Thoracic aorta (tissue), 2 donors: Measurements from ENCODE around the gene DEGS2. TPM values are rescaled to one million over a fixed set of nuclear protein-coding genes. Genes with fewer than 3 reads are reported as not detected.

Experiments
- ATAC-seq: fragments of 150-250 bp; one replicate; pipeline ENCODE4 v1.8.0; 2017; ENCODE audit warnings: low read depth; ENCODE audit not compliant: insufficient number of reproducible peaks, low FRiP score
- DNase-seq: peaks from one replicate; pipeline ENCODE4 v3.0.0-alpha.2; 2020; ENCODE audit warnings: low spot score
- H3K27ac ChIP-seq, 2 donors: fragments of 200-600 bp; sonication (generic); 1 replicate in 1 of 2; 2 replicates in 1 of 2; pipeline ENCODE4 v1.5.1; 2016; ENCODE audit warnings: mild to moderate bottlenecking in 2 of 2, moderate library complexity in 2 of 2
- H3K27me3 ChIP-seq: fragments of 200-600 bp; sonication (generic); replicated peaks from 2 replicates; pipeline ENCODE4 v1.6.0; 2016; ENCODE audit warnings: mild to moderate bottlenecking; ENCODE audit not compliant: insufficient read depth
- H3K36me3 ChIP-seq: fragments of 200-600 bp; sonication (generic); one replicate; pipeline ENCODE4 v1.5.1; 2016
- H3K4me1 ChIP-seq, 2 donors: fragments of 200-600 bp; sonication (generic); 1 replicate in 1 of 2; 2 replicates in 1 of 2; pipeline versions ENCODE4 v1.5.1 to v1.6.0; 2016; ENCODE audit warnings: low read depth in 2 of 2, mild to moderate bottlenecking in 1 of 2; ENCODE audit not compliant: control insufficient read depth in 1 of 2
- H3K4me3 ChIP-seq: fragments of 200-600 bp; sonication (generic); 2 replicates; pipeline ENCODE4 v1.5.1; 2016; ENCODE audit warnings: mild to moderate bottlenecking
- H3K9me3 ChIP-seq: fragments of 200-600 bp; sonication (generic); 2 replicates; pipeline ENCODE4 v1.5.1; 2016
- total RNA-seq, 2 donors: library from RNA; depleted of rRNA; stranded (reverse); fragments of >200 nt; gene quantifications; one replicate each; pipeline versions ENCODE4 v1.1.0 to v1.2.3, GENCODE V29; 2016
- TF ChIP-seq, protein P1 (sequence below): fragments of 200-600 bp; sonication (generic); IDR thresholded peaks from one replicate; pipeline ENCODE4 v1.5.1; 2019; ENCODE audit warnings: antibody characterized with exemption

The DEGS2 gene
- total RNA-seq, 2 donors from 2014 or later = 0.28 TPM; not detected in 1

DNA sequence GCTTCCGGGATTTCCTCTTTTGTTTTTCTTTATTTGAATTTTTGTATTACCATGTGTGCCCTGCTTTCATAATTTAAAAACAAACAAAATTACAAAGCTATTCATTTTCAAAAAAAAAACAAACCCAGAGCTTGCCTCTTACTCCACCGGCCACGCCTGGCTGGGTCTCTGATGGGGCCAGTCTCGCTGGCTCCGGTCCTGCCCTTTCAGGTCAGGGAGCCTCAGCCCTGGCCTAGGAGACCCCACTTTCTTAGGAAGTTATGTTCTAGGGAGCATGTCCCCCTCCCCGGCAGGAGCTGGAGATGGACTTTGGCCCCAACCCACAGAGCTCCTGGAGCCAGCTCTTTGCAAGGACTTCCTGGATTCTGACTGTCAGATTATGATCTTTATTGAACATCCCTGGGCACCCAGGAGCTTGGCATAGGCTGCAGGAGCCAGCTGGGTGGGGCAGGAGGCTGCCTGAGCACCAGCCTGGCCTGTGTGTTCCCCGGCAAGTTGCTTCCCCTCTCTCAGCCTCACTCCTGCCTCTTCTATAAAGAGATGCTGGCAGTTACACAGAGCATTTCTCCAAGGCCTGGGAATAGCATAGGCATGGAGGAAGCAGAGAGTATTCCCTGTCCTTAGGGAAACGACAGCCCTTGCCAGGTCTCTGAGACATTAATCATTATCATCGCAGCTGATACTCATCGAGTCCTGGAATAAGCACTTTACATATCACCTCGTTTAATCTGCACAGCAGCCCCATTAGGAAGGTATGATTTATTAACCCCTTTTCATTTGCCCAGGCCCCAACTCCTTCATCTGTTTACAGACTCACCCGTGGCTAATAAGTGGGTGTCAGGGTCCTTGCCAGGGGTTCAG, 3.5 kb downstream of the DEGS2 start:
- H3K27ac ChIP-seq = no peak overlapping the region
- no peak overlapping the region for H3K4me3 ChIP-seq
- TF ChIP-seq, protein P1, sequence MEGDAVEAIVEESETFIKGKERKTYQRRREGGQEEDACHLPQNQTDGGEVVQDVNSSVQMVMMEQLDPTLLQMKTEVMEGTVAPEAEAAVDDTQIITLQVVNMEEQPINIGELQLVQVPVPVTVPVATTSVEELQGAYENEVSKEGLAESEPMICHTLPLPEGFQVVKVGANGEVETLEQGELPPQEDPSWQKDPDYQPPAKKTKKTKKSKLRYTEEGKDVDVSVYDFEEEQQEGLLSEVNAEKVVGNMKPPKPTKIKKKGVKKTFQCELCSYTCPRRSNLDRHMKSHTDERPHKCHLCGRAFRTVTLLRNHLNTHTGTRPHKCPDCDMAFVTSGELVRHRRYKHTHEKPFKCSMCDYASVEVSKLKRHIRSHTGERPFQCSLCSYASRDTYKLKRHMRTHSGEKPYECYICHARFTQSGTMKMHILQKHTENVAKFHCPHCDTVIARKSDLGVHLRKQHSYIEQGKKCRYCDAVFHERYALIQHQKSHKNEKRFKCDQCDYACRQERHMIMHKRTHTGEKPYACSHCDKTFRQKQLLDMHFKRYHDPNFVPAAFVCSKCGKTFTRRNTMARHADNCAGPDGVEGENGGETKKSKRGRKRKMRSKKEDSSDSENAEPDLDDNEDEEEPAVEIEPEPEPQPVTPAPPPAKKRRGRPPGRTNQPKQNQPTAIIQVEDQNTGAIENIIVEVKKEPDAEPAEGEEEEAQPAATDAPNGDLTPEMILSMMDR = no peak
- peaks cover 7% of the 10 kb centered on the region for H3K9me3 ChIP-seq
- peaks cover 0 to 15% of the 10 kb centered on the region in 2 donors for H3K4me1 ChIP-seq
- no peaks in the 10 kb centered on the region for H3K36me3 ChIP-seq
- no peak for ATAC-seq
- H3K27me3 ChIP-seq = no peaks in the 10 kb centered on the region
- no peak for DNase-seq

DNA sequence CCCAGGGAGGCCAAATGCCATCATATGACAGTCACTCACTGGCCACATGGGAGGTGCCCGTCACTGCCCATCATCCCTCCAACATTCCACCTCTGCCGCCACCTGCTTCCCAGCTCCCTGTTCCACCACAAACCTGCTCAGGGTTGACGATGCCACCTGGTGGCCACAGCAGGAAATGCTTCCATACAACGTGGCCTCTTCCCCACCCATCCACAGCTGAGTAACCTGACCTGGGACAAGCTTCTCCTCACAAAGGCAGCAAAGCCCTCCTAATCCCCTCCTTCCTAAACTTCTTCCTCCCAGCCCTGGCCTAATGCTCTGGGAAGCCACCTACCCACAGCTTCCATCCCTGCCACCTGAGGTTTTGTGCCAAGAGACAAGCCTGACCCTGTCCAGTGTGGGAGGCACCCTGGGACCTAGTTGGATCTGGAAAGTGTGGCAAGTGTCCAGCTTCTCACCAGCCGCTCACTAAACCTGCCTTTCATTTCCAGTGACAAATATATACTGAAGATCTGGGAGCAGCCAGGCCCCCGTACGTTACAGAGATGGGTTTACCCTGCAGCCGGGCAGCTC, 4.3 kb downstream of the DEGS2 start:
- H3K36me3 ChIP-seq = no peaks in the 10 kb centered on the region
- ATAC-seq (no peak), DNase-seq (no peak)
- H3K9me3 ChIP-seq = peaks cover 7% of the 10 kb centered on the region
- no peaks in the 10 kb centered on the region for H3K27me3 ChIP-seq
- TF ChIP-seq, protein P1 = no peak
- peaks cover 0 to 15% of the 10 kb centered on the region in 2 donors for H3K4me1 ChIP-seq
- H3K27ac ChIP-seq = no peak overlapping the region
- no peak overlapping the region for H3K4me3 ChIP-seq

DNA sequence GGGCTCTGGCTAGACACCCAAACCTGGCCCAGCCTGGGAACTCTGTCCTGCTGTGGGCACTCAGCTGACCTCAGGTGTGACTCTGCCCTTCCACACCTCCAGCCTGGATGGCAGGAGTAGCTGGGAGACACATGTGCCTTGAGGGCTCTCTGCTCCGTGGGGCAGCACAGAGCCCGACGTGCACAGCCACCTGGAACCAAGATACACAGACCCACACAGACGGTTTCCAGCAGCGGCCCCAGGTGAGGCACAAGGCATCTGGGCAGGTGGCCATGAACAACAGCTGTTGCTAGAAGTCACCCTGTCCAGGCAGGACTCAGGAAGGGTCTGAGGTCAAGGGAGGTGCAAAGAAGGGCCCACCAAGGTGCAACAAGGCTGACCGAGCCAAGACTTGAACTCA, 5.9 kb downstream of the DEGS2 start:
- no peaks in the 10 kb centered on the region for H3K27me3 ChIP-seq
- TF ChIP-seq, protein P1 = no peak
- ATAC-seq = no peak
- no peak overlapping the region for H3K4me3 ChIP-seq
- no peaks in the 10 kb centered on the region for H3K4me1 ChIP-seq
- no peaks in the 10 kb centered on the region for H3K36me3 ChIP-seq
- no peak overlapping the region for H3K27ac ChIP-seq
- DNase-seq = no peak
- peaks cover 7% of the 10 kb centered on the region for H3K9me3 ChIP-seq

DNA sequence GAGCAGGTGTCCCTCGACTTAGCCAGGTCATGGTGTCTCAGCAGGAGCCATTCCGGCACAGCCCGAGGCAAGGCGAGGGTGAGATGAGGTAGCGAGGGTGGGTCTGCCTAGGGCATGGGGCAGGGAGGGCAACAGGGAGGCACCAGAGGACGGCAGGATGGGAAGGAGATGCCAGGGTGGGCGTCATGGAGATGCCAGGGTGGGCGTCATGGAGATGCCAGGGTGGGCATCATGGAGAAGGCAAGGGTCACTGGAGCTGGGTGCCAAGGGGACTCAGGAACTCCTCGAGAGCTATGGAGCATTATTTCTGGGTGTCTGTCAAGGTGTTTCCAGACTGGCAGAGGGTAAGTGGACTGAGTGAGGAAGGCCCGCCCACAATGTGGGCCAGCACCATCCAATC, 7.4 kb downstream of the DEGS2 start:
- no peak for ATAC-seq
- TF ChIP-seq, protein P1 = no peak

DNA sequence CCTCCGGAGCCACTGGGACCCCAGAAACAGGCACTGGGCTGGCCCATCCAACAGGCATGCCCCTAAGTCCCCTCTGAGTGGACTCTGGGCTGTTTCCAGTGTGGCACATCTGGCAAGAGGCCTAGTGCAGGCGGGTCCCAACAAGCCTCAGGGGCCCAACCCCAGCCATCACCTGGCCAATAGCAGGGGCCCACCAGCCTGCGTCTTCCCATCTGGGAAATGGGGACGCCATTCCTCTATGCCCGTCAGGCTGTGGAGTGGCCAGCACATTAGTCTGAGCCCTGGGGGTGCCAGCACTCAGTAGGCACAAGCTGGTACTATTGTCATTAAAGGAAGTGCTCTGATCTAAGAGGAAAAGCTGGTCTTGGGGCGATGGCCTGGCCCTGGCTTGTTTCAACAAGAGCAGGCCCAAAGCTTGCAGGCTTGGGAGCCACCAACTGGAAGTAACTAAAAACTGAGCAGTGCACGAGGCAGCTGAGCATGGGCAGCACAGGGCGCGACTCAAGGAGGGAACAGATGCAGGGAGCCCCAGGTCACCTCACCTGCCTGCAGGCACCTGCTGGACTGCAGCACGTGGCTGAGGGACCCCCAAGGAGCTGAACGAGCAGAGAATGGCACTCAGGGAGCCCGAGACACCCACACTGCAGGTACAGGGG, 8.4 kb downstream of the DEGS2 start:
- Histone ChIP-seq H3K27ac (no peak overlapping the region), H3K4me3 (no peak overlapping the region), H3K9me3 (peaks cover 7% of the 10 kb centered on the region), H3K4me1 (no peaks in the 10 kb centered on the region), H3K27me3 (no peaks in the 10 kb centered on the region), H3K36me3 (no peaks in the 10 kb centered on the region)
- no peak for DNase-seq
- TF ChIP-seq, protein P1 = no peak
- ATAC-seq = no peak

More for the DNA sequence above, 7.4 kb downstream of the DEGS2 start:
- H3K4me1 ChIP-seq = no peaks in the 10 kb centered on the region
- H3K4me3 ChIP-seq = no peak overlapping the region
- H3K9me3 ChIP-seq = peaks cover 7% of the 10 kb centered on the region
- no peaks in the 10 kb centered on the region for H3K36me3 ChIP-seq
- DNase-seq = no peak
- H3K27ac ChIP-seq = no peak overlapping the region
- H3K27me3 ChIP-seq = no peaks in the 10 kb centered on the region
